ENCODE results near the gene IL15RA.
A peak's percentile ranks its signal among the peaks of the same experiment; 100 is the strongest.
"Not testable (repeated sequence)": the region's sequence is repeated elsewhere in the genome, so short reads cannot be mapped to it uniquely, and the experiment has no call there.

Gene IL15RA

GRCh38 chr10:5968681-5969453, 8.5 kb downstream of the IL15RA start:
- no peak for DNase-seq

DNA sequence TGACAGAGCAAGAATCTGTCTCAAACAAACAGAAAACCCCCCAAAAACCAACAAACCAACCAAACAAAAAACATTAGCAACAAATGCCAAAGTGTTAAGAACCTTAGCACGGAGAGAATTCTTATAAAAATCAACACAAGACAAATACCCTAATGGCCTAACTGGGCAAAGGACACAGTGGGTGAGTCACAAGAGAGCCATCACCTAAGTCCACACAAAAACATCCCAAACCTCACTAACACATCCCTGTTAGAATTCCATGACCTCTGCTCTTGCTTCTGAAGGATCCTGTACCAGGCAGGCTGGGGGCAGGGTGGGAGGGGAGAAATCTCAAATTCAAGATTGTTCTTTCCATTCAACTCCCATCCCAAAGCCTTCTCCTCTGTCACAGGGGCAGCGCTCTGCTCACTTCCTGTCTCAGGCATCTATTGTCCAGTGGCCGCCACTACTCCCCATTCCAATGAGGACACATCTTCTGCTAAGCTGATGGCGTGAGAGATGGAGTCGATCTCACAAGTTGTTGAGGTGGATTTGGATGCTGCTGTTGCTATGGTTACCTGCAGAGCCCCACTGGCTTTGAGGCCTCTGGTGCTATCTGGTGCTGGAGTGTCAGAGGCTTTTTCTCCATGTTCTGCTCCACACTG, 9.2 kb downstream of the IL15RA start:
- no peak for DNase-seq

GRCh38 chr10:5965266-5965665, 12.1 kb downstream of the IL15RA start:
- DNase-seq, result no peak

GRCh38 chr10:5964736-5965135, 12.6 kb downstream of the IL15RA start:
- no peak for DNase-seq

DNA sequence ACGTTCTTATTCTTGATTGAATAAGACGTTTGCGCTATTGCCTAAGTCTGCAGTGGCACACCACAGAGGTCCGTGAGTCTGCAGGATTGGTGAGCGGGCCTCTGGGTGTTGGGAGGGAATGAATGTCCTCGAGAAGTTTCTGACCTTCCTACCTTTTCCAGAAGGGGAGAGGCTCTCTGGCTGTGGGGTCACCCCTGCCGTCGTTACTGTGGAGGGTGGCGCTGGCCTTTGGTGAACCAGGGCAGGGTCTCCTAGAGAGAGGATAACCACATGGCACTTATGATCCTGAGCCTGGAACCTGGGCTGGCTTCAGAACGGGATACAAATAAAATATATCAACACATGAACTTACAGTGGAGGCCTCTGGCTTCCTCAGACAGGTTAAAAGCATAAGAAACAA, 13.8 kb downstream of the IL15RA start:
- DNase-seq, result no peak

- DNase-seq, result no peak
Observed at GRCh38 chr10:5963071-5963470, 14.3 kb downstream of the IL15RA start.

GRCh38 chr10:5962358-5962940, 14.9 kb downstream of the IL15RA start:
- DNase-seq, result not testable (repeated sequence)

DNA sequence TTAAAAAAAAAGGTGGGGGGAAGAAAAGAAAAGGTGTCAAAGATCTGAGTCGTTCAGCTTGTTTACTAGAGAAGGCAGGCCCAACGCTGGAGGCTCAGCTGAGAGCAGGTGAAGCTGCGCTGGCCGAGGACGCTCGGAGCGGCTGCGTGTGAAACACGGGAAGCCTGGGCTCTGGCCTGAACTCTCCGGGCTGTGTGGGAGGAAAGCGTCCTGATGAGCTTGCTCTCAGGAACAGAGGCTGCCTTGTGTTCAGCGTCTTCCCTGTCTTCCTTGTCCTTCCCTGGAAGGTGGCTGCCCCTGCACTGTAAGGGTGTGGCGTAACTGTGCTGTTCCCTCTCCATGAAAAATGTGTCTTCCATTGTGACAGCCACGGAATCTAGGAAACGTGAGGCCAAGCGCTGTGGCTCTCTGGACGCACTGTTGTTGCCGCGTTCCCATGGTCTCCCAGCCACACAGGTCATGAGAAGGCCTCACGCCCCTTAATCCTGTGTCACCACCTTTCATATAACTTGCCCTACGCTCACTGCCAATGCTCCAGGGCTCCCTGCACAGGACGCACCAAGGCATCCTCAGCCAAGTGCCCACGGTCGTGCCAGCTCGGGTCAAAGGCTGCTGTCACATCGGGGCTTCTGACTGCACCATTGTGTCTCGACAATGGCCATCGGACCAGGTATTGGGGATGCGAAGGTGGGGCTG, 15.8 kb downstream of the IL15RA start:
- DNase-seq, result no peak

GRCh38 chr10:5960973-5961275, 16.4 kb downstream of the IL15RA start:
- DNase-seq, result not testable (repeated sequence)

- no peak for DNase-seq
Observed at GRCh38 chr10:5960070-5960972, 17.0 kb downstream of the IL15RA start.

DNA sequence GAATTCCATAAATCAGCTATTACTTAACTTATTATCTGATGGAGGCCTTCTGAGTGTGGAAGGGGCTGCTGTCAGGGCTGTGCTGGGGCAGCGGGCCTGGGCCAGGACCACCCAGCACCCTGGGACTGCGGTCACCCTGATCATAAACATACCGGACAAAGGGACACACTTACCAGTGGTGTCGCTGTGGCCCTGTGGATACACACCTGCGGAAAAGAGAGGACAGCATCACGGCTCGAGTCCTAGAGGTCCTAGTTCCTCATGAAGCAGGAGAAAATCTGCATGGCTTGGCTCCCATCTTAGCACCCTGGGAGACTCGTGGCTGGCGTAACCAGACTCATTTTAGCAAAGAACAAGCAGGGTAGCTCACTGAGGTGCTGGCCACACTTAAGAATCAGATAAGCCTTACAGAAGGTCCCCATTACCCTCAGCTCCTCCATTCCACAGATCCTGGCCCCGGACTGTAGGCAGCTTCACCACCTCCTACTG, 17.7 kb downstream of the IL15RA start:
- no peak for DNase-seq

GRCh38 chr10:5959142-5959541, 18.2 kb downstream of the IL15RA start:
- no peak for DNase-seq

- no peak for DNase-seq
Observed at GRCh38 chr10:5958675-5959074, 18.7 kb downstream of the IL15RA start.

- no peak for DNase-seq
Observed at GRCh38 chr10:5958077-5958476, 19.3 kb downstream of the IL15RA start.

GRCh38 chr10:5956146-5956936, 21.0 kb downstream of the IL15RA start:
- DNase-seq, result no peak

GRCh38 chr10:5953676-5954075, 23.7 kb downstream of the IL15RA start:
- DNase-seq, result no peak

- DNase-seq, result no peak
Observed at GRCh38 chr10:5952731-5953385, 24.5 kb downstream of the IL15RA start.

DNA sequence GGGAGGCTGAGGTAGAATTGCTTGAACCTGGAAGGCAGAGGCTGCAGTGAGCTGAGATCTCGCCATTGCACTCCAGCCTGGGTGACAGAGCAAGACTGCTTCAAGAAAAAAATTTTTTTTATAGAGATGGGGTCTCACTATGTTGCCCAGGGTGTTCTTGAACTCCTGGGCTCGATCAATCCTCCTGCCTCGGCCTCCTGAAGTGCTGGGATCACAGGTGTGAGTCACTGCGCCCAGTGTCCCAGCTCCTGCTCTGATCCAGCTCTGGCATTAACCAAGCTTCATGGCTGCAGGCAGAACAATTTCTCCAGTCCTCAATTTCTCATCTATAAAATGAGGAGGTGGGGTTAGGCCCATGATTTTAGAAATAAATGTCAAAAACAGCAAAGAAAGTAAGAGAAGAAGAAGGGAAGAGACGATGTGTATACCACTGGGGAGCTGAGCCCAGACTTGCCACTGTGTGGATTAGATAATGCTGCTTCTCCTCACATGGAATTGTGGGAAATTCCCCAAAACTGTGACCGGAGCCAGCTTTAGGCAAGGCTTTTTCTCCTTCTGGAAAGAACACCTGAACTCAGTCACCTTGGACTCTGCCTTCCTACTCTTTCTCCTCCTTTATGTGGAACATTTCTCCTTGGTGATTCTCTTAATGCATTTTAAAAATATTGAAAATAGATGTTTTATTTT, 25.5 kb downstream of the IL15RA start:
- no peak for DNase-seq

DNA sequence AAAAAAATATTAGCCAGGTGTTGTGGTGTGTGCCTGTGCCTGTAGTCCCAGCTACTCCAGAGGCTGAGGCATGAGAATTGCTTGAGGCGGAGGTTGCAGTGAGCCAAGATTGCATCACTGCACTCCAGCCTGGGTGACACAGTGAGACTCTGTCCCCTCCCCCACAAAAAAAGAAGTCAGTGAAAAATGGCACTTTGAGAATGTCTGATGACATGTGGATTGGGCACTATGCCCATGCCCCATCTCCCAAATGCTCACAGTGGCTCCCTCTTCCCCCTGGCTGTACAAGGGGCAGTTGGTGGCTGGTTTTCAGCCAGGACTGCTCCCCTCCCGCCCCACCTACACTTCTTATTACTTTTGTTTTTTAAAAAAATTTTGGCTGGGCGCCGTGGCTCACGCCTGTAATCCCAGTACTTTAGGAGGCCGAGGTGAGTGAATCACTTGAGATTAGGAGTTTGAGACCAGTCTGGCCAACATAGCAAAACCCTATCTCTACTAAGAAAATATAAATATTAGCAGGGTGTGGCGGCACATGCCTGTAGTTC, 26.1 kb downstream of the IL15RA start:
- peak; percentile 53 to 66 for DNase-seq
